ENCODE results near the gene PRSS35.

GRCh38 chr6:83539678-83540077 lies 27.3 kb downstream of the PRSS35 start:
- no peak for TF ChIP-seq EP300 (IDR thresholded peaks at IDR 0.05)
- no peak for TF ChIP-seq POLR2A (IDR thresholded peaks at IDR 0.05)
